Measurements from ENCODE around the gene ZBP1.

DNA sequence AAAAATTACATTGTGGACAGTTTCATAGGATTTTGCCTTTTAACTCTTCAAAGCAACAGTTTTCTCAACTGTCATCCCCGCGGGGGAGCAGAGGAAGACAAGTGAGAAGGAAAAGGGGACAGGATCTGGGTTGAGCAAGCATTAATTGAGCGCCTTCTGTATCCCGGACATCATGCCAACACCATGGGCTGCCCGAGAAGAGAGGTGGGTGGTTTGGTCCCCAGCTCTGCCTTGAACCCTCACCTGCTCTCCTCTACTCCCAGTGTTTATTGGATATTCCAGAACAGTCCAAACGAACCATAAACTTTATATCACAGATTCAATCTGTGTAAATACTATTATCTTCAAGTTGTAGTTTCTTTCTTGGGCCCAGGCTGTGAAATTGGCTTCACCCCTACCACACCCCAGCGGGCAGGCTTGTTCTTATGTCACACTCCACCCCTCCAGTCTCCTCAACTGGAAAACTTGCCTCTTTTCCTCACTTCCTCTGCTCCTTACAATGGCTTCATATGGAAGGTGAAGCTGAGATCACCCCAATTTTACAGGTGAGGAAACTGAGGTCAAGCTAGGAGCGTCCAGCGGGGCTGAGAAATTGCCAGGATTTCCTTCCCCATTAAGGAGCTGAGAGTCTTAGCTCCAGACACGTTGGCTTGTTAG, 53.3 kb downstream of the ZBP1 start:
- TF ChIP-seq, protein P1, sequence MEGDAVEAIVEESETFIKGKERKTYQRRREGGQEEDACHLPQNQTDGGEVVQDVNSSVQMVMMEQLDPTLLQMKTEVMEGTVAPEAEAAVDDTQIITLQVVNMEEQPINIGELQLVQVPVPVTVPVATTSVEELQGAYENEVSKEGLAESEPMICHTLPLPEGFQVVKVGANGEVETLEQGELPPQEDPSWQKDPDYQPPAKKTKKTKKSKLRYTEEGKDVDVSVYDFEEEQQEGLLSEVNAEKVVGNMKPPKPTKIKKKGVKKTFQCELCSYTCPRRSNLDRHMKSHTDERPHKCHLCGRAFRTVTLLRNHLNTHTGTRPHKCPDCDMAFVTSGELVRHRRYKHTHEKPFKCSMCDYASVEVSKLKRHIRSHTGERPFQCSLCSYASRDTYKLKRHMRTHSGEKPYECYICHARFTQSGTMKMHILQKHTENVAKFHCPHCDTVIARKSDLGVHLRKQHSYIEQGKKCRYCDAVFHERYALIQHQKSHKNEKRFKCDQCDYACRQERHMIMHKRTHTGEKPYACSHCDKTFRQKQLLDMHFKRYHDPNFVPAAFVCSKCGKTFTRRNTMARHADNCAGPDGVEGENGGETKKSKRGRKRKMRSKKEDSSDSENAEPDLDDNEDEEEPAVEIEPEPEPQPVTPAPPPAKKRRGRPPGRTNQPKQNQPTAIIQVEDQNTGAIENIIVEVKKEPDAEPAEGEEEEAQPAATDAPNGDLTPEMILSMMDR (IDR thresholded peaks at IDR 0.05), result no peak
- TF ChIP-seq POLR2AphosphoS5 (IDR thresholded peaks at IDR 0.05) (no peak), EP300 (IDR thresholded peaks at IDR 0.05) (no peak), POLR2A (IDR thresholded peaks at IDR 0.05) (no peak)
